Measurements from ENCODE around the gene UBR2. TPM values are rescaled to one million over a fixed set of nuclear protein-coding genes. Genes with fewer than 3 reads are reported as not detected.
"Not testable (repeated sequence)": the region's sequence is repeated elsewhere in the genome, so short reads cannot be mapped to it uniquely, and the experiment has no call there.

The UBR2 gene
- total RNA-seq, 1 experiment from 2014 or later: 22.6 TPM

GRCh38 chr6:42555477-42556457 lies 8.1 kb upstream of the UBR2 start:
- DNase-seq (ENCODE audit: low read depth): peak; percentile 79

GRCh38 chr6:42556462-42556861 lies 7.4 kb upstream of the UBR2 start:
- no peak for DNase-seq (ENCODE audit: low read depth)

- not testable (repeated sequence) for DNase-seq (ENCODE audit: low read depth)
These were observed 4.6 kb upstream of the UBR2 start for GRCh38 chr6:42559276-42559675.

- DNase-seq (ENCODE audit: low read depth): no peak
These were observed 1.8 kb upstream of the UBR2 start for GRCh38 chr6:42561986-42562385.

- no peak for DNase-seq (ENCODE audit: low read depth)
These were observed 932 bp upstream of the UBR2 start for GRCh38 chr6:42562788-42563405.

GRCh38 chr6:42564506-42564825 lies 637 bp downstream of the UBR2 start:
- DNase-seq (ENCODE audit: low read depth): no peak

- peak; percentile 5 for DNase-seq (ENCODE audit: low read depth)
These were observed 2.2 kb downstream of the UBR2 start for GRCh38 chr6:42565823-42566613.

- DNase-seq (ENCODE audit: low read depth): no peak
These were observed 2.9 kb downstream of the UBR2 start for GRCh38 chr6:42566614-42567208.

GRCh38 chr6:42567237-42567636 lies 3.4 kb downstream of the UBR2 start:
- not testable (repeated sequence) for DNase-seq (ENCODE audit: low read depth)

- DNase-seq (ENCODE audit: low read depth): peak; percentile 91
These were observed 5.5 kb downstream of the UBR2 start for GRCh38 chr6:42569102-42570028.

GRCh38 chr6:42571611-42572342 lies 7.9 kb downstream of the UBR2 start:
- DNase-seq (ENCODE audit: low read depth): no peak

- peak; percentile 4 for DNase-seq (ENCODE audit: low read depth)
These were observed 8.7 kb downstream of the UBR2 start for GRCh38 chr6:42572523-42572922.

GRCh38 chr6:42576538-42576937 lies 12.7 kb downstream of the UBR2 start:
- not testable (repeated sequence) for DNase-seq (ENCODE audit: low read depth)

GRCh38 chr6:42598300-42598699 lies 34.5 kb downstream of the UBR2 start:
- DNase-seq (ENCODE audit: low read depth): no peak

GRCh38 chr6:42599558-42599957 lies 35.7 kb downstream of the UBR2 start:
- no peak for DNase-seq (ENCODE audit: low read depth)

- DNase-seq (ENCODE audit: low read depth): no peak
These were observed 40.3 kb downstream of the UBR2 start for GRCh38 chr6:42604150-42604549.

- DNase-seq (ENCODE audit: low read depth): not testable (repeated sequence)
These were observed 40.9 kb downstream of the UBR2 start for GRCh38 chr6:42604699-42605098.

GRCh38 chr6:42610416-42610815 lies 46.6 kb downstream of the UBR2 start:
- DNase-seq (ENCODE audit: low read depth): no peak

GRCh38 chr6:42615518-42615917 lies 51.7 kb downstream of the UBR2 start:
- DNase-seq (ENCODE audit: low read depth): no peak

- no peak for DNase-seq (ENCODE audit: low read depth)
These were observed 52.9 kb downstream of the UBR2 start for GRCh38 chr6:42616716-42617115.
